GM12878 (cell line): ENCODE data around the gene RALGAPB. TPM values are rescaled to one million over a fixed set of nuclear protein-coding genes. Genes with fewer than 3 reads are reported as not detected.

Experiments used
- CREB1 ChIP-seq: IDR thresholded peaks from 2 replicates; pipeline ENCODE4 v1.6.1; 2012; ENCODE audit warnings: low read depth, mild to moderate bottlenecking, inconsistent platforms
- CREM ChIP-seq: IDR thresholded peaks from 2 replicates; pipeline ENCODE4 v1.6.1; 2014; ENCODE audit warnings: antibody characterized with exemption, low read depth
- FOS ChIP-seq: IDR thresholded peaks from 3 replicates; pipeline ENCODE4 v1.6.1; 2011; ENCODE audit warnings: borderline replicate concordance; ENCODE audit not compliant: insufficient read length; ENCODE audit errors: extremely low read depth
- FOXK2 ChIP-seq: fragments of 450-650 bp; IDR thresholded peaks from 2 replicates; pipeline ENCODE4 v1.6.1; 2017; ENCODE audit warnings: mild to moderate bottlenecking, moderate library complexity
- HCFC1 ChIP-seq: fragments of 150-350 bp; IDR thresholded peaks from 2 replicates; pipeline ENCODE4 v1.6.1; 2014; ENCODE audit warnings: low read length
- KAT2A ChIP-seq: conservative IDR thresholded peaks from 2 replicates; pipeline ENCODE4 v1.6.1; 2011; ENCODE audit warnings: low read depth, low read length; ENCODE audit not compliant: control insufficient read depth
- MXI1 ChIP-seq: fragments of 150-350 bp; IDR thresholded peaks from 2 replicates; pipeline ENCODE4 v1.6.1; 2011; ENCODE audit warnings: low read depth, mild to moderate bottlenecking, inconsistent platforms, low read length, improper control_type of control experiment
- NFIC ChIP-seq: IDR thresholded peaks from 2 replicates; pipeline ENCODE4 v1.6.1; 2012; ENCODE audit warnings: low read depth, mild to moderate bottlenecking, inconsistent platforms, low read length, moderate library complexity
- NR2F1 ChIP-seq: fragments of 450-650 bp; conservative IDR thresholded peaks from 2 replicates; pipeline ENCODE4 v1.6.1; 2017; ENCODE audit warnings: mild to moderate bottlenecking
- NRF1 ChIP-seq: conservative IDR thresholded peaks from 2 replicates; pipeline ENCODE4 v1.6.1; 2011; ENCODE audit warnings: mild to moderate bottlenecking, low read depth, low read length, improper control_type of control experiment
- PBX3 ChIP-seq: IDR thresholded peaks from 2 replicates; pipeline ENCODE4 v1.6.1; 2011; ENCODE audit warnings: mild to moderate bottlenecking, low read depth, low read length, moderate library complexity; ENCODE audit not compliant: insufficient replicate concordance
- PKNOX1 ChIP-seq: fragments of 450-650 bp; IDR thresholded peaks from 2 replicates; pipeline ENCODE4 v1.6.1; 2016; ENCODE audit warnings: mild to moderate bottlenecking
- POLR2AphosphoS5 ChIP-seq: IDR thresholded peaks from 2 replicates; pipeline ENCODE4 v1.6.1; 2011; ENCODE audit warnings: mild to moderate bottlenecking, low read length, inconsistent platforms
- RELB ChIP-seq: fragments of 450-650 bp; IDR thresholded peaks from 2 replicates; pipeline ENCODE4 v1.6.1; 2017; ENCODE audit warnings: low read depth, mild to moderate bottlenecking, moderate library complexity
- SIX5 ChIP-seq: IDR thresholded peaks from 2 replicates; pipeline ENCODE4 v1.6.1; 2011; ENCODE audit warnings: mild to moderate bottlenecking, low read depth, low read length, moderate library complexity; ENCODE audit not compliant: severe bottlenecking
- SMARCA5 ChIP-seq: fragments of 450-650 bp; IDR thresholded peaks from 2 replicates; pipeline ENCODE4 v1.6.1; 2017; ENCODE audit warnings: mild to moderate bottlenecking
- SREBF2 ChIP-seq: IDR thresholded peaks from 2 replicates; pipeline ENCODE4 v1.6.1; 2012; ENCODE audit warnings: mild to moderate bottlenecking, low read length
- SRF ChIP-seq, 2 experiments: IDR thresholded peaks; 2 replicates each; pipeline ENCODE4 v1.6.1; 2011; ENCODE audit warnings: low read depth in 2 of 2, low read length in 2 of 2, mild to moderate bottlenecking in 1 of 2, moderate library complexity in 1 of 2
- STAT1 ChIP-seq: fragments of 450-650 bp; conservative IDR thresholded peaks from 2 replicates; pipeline ENCODE4 v1.6.1; 2014; ENCODE audit warnings: antibody characterized with exemption, mild to moderate bottlenecking
- USF1 ChIP-seq: IDR thresholded peaks from 2 replicates; pipeline ENCODE4 v1.6.1; 2011; ENCODE audit warnings: borderline replicate concordance, low read depth, mild to moderate bottlenecking, moderate library complexity, mixed read lengths, low read length; ENCODE audit not compliant: insufficient read depth; ENCODE audit errors: extremely low read length
- USF2 ChIP-seq: IDR thresholded peaks from 2 replicates; pipeline ENCODE4 v1.6.1; 2011; ENCODE audit warnings: low read depth, low read length, improper control_type of control experiment, borderline replicate concordance
- WRNIP1 ChIP-seq: IDR thresholded peaks from 2 replicates; pipeline ENCODE4 v1.6.1; 2011; ENCODE audit warnings: low read depth, low read length, improper control_type of control experiment, borderline replicate concordance
- YY1 ChIP-seq: IDR thresholded peaks from 2 replicates; pipeline ENCODE4 v1.6.1; 2011; ENCODE audit warnings: low read depth, mild to moderate bottlenecking, low read length
- ZNF207 ChIP-seq: fragments of 450-650 bp; IDR thresholded peaks from 2 replicates; pipeline ENCODE4 v1.6.1; 2014; ENCODE audit warnings: antibody characterized with exemption, mild to moderate bottlenecking, borderline replicate concordance
- ZZZ3 ChIP-seq: IDR thresholded peaks from 2 replicates; pipeline ENCODE4 v1.6.1; 2011; ENCODE audit warnings: low read depth; ENCODE audit not compliant: control insufficient read depth, insufficient read length
- polyA plus RNA-seq, 11 experiments: library from polyadenylated mRNA; depleted of rRNA in 4 of 11; unstranded in 6 of 11; stranded (reverse) in 5 of 11; fragments of >200 nt; fragmentation: Nextera tagmentation in 4 of 11; fragmentation: Illumina TruSeq in 1 of 11; extraction: Ambion mirVana in 4 of 11; extraction: Trizol in 1 of 11; gene quantifications; 1 replicate in 1 of 11; 2 replicates in 10 of 11; pipeline versions ENCODE4 v1.2.1 to v1.2.3, GENCODE V29; 2011 to 2016; ENCODE audit warnings: inconsistent platforms in 2 of 11, missing spikeins in 2 of 11, low read depth in 1 of 11
- total RNA-seq, 4 experiments: library from RNA; depleted of rRNA in 3 of 4; stranded (reverse); fragments of >200 nt in 3 of 4; fragmentation: Illumina TruSeq in 1 of 4; extraction: Trizol in 1 of 4; gene quantifications; 2 replicates each; pipeline versions ENCODE4 v1.2.1 to v1.2.3, GENCODE V29; 2013 to 2021

RALGAPB gene
- total and polyA plus RNA-seq, 10 of the 15 experiments (the other 5 are each of a cell fraction or from before 2014, with no cell fraction given) = 3.7 to 23.2 (median 15.5) TPM

- TF ChIP-seq PBX3 = no peak
- TF ChIP-seq NR2F1 = 0 out of 2 replicates have a peak, but pooled peaks have one; percentile 38
- TF ChIP-seq SRF (IDR thresholded peaks at IDR 0.05; ENCODE audit: low read depth in 2 of 2, low read length in 2 of 2) = no peak
- TF ChIP-seq WRNIP1 = peak; percentile 52; the same call in 1 of the 2 replicates
- TF ChIP-seq ZZZ3 = no peak
- no peak for TF ChIP-seq FOXK2
- peak; percentile 69 for TF ChIP-seq HCFC1
- TF ChIP-seq MXI1 = peak; percentile 100
- peak; percentile 54 for TF ChIP-seq ZNF207
- TF ChIP-seq POLR2AphosphoS5 = peak; percentile 90
- 0 out of 2 replicates have a peak, but pooled peaks have one; percentile 18 for TF ChIP-seq SMARCA5
- TF ChIP-seq USF1 = no peak
- no peak for TF ChIP-seq USF2
- no peak for TF ChIP-seq STAT1
- TF ChIP-seq CREB1 = peak; percentile 85
- no peak for TF ChIP-seq NFIC
- peak; percentile 70 for TF ChIP-seq CREM
- peak; percentile 69; the same call in 1 of the 2 replicates for TF ChIP-seq PKNOX1
- TF ChIP-seq NRF1 = peak; percentile 99
- TF ChIP-seq SREBF2 = peak; percentile 88
- peak; percentile 65 for TF ChIP-seq RELB
- no peak for TF ChIP-seq FOS
- 0 out of 2 replicates have a peak, but pooled peaks have one; percentile 28 for TF ChIP-seq YY1
- no peak for TF ChIP-seq SIX5
- no peak for TF ChIP-seq KAT2A
Observed at GRCh38 chr20:38472513-38473366, at the start of gene RALGAPB (continued).
